ENCODE data around the gene GPR161.
"Not testable (repeated sequence)": the region's sequence is repeated elsewhere in the genome, so short reads cannot be mapped to it uniquely, and the experiment has no call there.

The GPR161 gene

GRCh38 chr1:168083456-168084325 lies 53.0 kb downstream of the GPR161 start:
- peaks cover 0 to 21% of the 10 kb centered on the region in 2 donors for H3K4me1 ChIP-seq (ENCODE audit: control insufficient read depth in 1 of 2, insufficient read depth in 2 of 2, low read length in 2 of 2)
- no peaks in the 10 kb centered on the region for H3K27me3 ChIP-seq (ENCODE audit: low read depth, low read length)
- H3K27ac ChIP-seq (ENCODE audit: low read length): no peak overlapping the region
- no peaks in the 10 kb centered on the region for H3K9me3 ChIP-seq (ENCODE audit: control insufficient read depth in 1 of 2, low read length in 2 of 2)
- H3K36me3 ChIP-seq (ENCODE audit: control insufficient read depth in 1 of 2, insufficient read depth in 2 of 2, low read length in 2 of 2): peaks cover 0 to 15% of the 10 kb centered on the region in 2 donors
- no peak overlapping the region for H3K4me3 ChIP-seq (ENCODE audit: low read depth in 1 of 2, low read length in 2 of 2)

GRCh38 chr1:168082008-168082876 lies 54.5 kb downstream of the GPR161 start:
- Histone ChIP-seq H3K9me3 (ENCODE audit: control insufficient read depth in 1 of 2, low read length in 2 of 2) (no peaks in the 10 kb centered on the region), H3K36me3 (ENCODE audit: control insufficient read depth in 1 of 2, insufficient read depth in 2 of 2, low read length in 2 of 2) (peaks cover 9 to 18% of the 10 kb centered on the region in 2 donors), H3K27me3 (ENCODE audit: low read depth, low read length) (no peaks in the 10 kb centered on the region), H3K4me3 (ENCODE audit: low read depth in 1 of 2, low read length in 2 of 2) (no peak overlapping the region), H3K4me1 (ENCODE audit: control insufficient read depth in 1 of 2, insufficient read depth in 2 of 2, low read length in 2 of 2) (peaks cover 0 to 21% of the 10 kb centered on the region in 2 donors), H3K27ac (ENCODE audit: low read length) (no peak overlapping the region)

GRCh38 chr1:168081373-168082007 lies 55.2 kb downstream of the GPR161 start:
- H3K36me3 ChIP-seq (ENCODE audit: control insufficient read depth in 1 of 2, insufficient read depth in 2 of 2, low read length in 2 of 2): peaks cover 15 to 16% of the 10 kb centered on the region in 2 donors
- peaks cover 0 to 21% of the 10 kb centered on the region in 2 donors for H3K4me1 ChIP-seq (ENCODE audit: control insufficient read depth in 1 of 2, insufficient read depth in 2 of 2, low read length in 2 of 2)
- no peaks in the 10 kb centered on the region for H3K27me3 ChIP-seq (ENCODE audit: low read depth, low read length)
- H3K4me3 ChIP-seq (ENCODE audit: low read depth in 1 of 2, low read length in 2 of 2): no peak overlapping the region
- no peaks in the 10 kb centered on the region for H3K9me3 ChIP-seq (ENCODE audit: control insufficient read depth in 1 of 2, low read length in 2 of 2)
- H3K27ac ChIP-seq (ENCODE audit: low read length): no peak overlapping the region

GRCh38 chr1:168079761-168080160 lies 57.0 kb downstream of the GPR161 start:
- Histone ChIP-seq H3K36me3 (ENCODE audit: control insufficient read depth in 1 of 2, insufficient read depth in 2 of 2, low read length in 2 of 2) (peaks cover 29 to 31% of the 10 kb centered on the region in 2 donors), H3K4me3 (ENCODE audit: low read depth in 1 of 2, low read length in 2 of 2) (no peak overlapping the region), H3K27ac (ENCODE audit: low read length) (peak overlapping the region; percentile 71), H3K9me3 (ENCODE audit: control insufficient read depth in 1 of 2, low read length in 2 of 2) (no peaks in the 10 kb centered on the region), H3K27me3 (ENCODE audit: low read depth, low read length) (no peaks in the 10 kb centered on the region), H3K4me1 (ENCODE audit: control insufficient read depth in 1 of 2, insufficient read depth in 2 of 2, low read length in 2 of 2) (peaks cover 0 to 18% of the 10 kb centered on the region in 2 donors)

- H3K36me3 ChIP-seq (ENCODE audit: control insufficient read depth in 1 of 2, insufficient read depth in 2 of 2, low read length in 2 of 2): peaks cover 36 to 51% of the 10 kb centered on the region in 2 donors
- no peaks in the 10 kb centered on the region for H3K27me3 ChIP-seq (ENCODE audit: low read depth, low read length)
- H3K9me3 ChIP-seq (ENCODE audit: control insufficient read depth in 1 of 2, low read length in 2 of 2): no peaks in the 10 kb centered on the region
- H3K4me3 ChIP-seq (ENCODE audit: low read depth in 1 of 2, low read length in 2 of 2): no peak overlapping the region
- H3K27ac ChIP-seq (ENCODE audit: low read length): no peak overlapping the region
- no peaks in the 10 kb centered on the region for H3K4me1 ChIP-seq (ENCODE audit: control insufficient read depth in 1 of 2, insufficient read depth in 2 of 2, low read length in 2 of 2)
These were observed 67.3 kb downstream of the GPR161 start for GRCh38 chr1:168069384-168069783.

GRCh38 chr1:168065506-168065905 lies 71.2 kb downstream of the GPR161 start:
- no peaks in the 10 kb centered on the region for H3K4me1 ChIP-seq (ENCODE audit: control insufficient read depth in 1 of 2, insufficient read depth in 2 of 2, low read length in 2 of 2)
- no peaks in the 10 kb centered on the region for H3K9me3 ChIP-seq (ENCODE audit: control insufficient read depth in 1 of 2, low read length in 2 of 2)
- H3K36me3 ChIP-seq (ENCODE audit: control insufficient read depth in 1 of 2, insufficient read depth in 2 of 2, low read length in 2 of 2): peaks cover 22 to 39% of the 10 kb centered on the region in 2 donors
- H3K27ac ChIP-seq (ENCODE audit: low read length): no peak overlapping the region
- H3K27me3 ChIP-seq (ENCODE audit: low read depth, low read length): no peaks in the 10 kb centered on the region
- H3K4me3 ChIP-seq (ENCODE audit: low read depth in 1 of 2, low read length in 2 of 2): no peak overlapping the region

GRCh38 chr1:168064216-168064615 lies 72.5 kb downstream of the GPR161 start:
- H3K27me3 ChIP-seq (ENCODE audit: low read depth, low read length): no peaks in the 10 kb centered on the region
- no peak overlapping the region for H3K27ac ChIP-seq (ENCODE audit: low read length)
- H3K4me1 ChIP-seq (ENCODE audit: control insufficient read depth in 1 of 2, insufficient read depth in 2 of 2, low read length in 2 of 2): no peaks in the 10 kb centered on the region
- H3K4me3 ChIP-seq (ENCODE audit: low read depth in 1 of 2, low read length in 2 of 2): no peak overlapping the region
- H3K9me3 ChIP-seq (ENCODE audit: control insufficient read depth in 1 of 2, low read length in 2 of 2): no peaks in the 10 kb centered on the region
- H3K36me3 ChIP-seq (ENCODE audit: control insufficient read depth in 1 of 2, insufficient read depth in 2 of 2, low read length in 2 of 2): peaks cover 22 to 32% of the 10 kb centered on the region in 2 donors

GRCh38 chr1:168057921-168058320 lies 78.8 kb downstream of the GPR161 start:
- H3K9me3 ChIP-seq (ENCODE audit: control insufficient read depth in 1 of 2, low read length in 2 of 2): no peaks in the 10 kb centered on the region
- H3K27ac ChIP-seq (ENCODE audit: low read length): no peak overlapping the region
- peaks cover 0 to 14% of the 10 kb centered on the region in 2 donors for H3K36me3 ChIP-seq (ENCODE audit: control insufficient read depth in 1 of 2, insufficient read depth in 2 of 2, low read length in 2 of 2)
- no peaks in the 10 kb centered on the region for H3K27me3 ChIP-seq (ENCODE audit: low read depth, low read length)
- H3K4me3 ChIP-seq (ENCODE audit: low read depth in 1 of 2, low read length in 2 of 2): no peak overlapping the region
- peaks cover 0 to 4% of the 10 kb centered on the region in 2 donors for H3K4me1 ChIP-seq (ENCODE audit: control insufficient read depth in 1 of 2, insufficient read depth in 2 of 2, low read length in 2 of 2)

GRCh38 chr1:168057355-168057754 lies 79.4 kb downstream of the GPR161 start:
- no peaks in the 10 kb centered on the region for H3K27me3 ChIP-seq (ENCODE audit: low read depth, low read length)
- H3K4me3 ChIP-seq (ENCODE audit: low read depth in 1 of 2, low read length in 2 of 2): no peak overlapping the region
- H3K27ac ChIP-seq (ENCODE audit: low read length): no peak overlapping the region
- no peaks in the 10 kb centered on the region for H3K9me3 ChIP-seq (ENCODE audit: control insufficient read depth in 1 of 2, low read length in 2 of 2)
- H3K36me3 ChIP-seq (ENCODE audit: control insufficient read depth in 1 of 2, insufficient read depth in 2 of 2, low read length in 2 of 2): peaks cover 0 to 14% of the 10 kb centered on the region in 2 donors
- H3K4me1 ChIP-seq (ENCODE audit: control insufficient read depth in 1 of 2, insufficient read depth in 2 of 2, low read length in 2 of 2): peaks cover 0 to 4% of the 10 kb centered on the region in 2 donors

- H3K9me3 ChIP-seq (ENCODE audit: control insufficient read depth in 1 of 2, low read length in 2 of 2); H3K4me3 ChIP-seq (ENCODE audit: low read depth in 1 of 2, low read length in 2 of 2); H3K27me3 ChIP-seq (ENCODE audit: low read depth, low read length); H3K27ac ChIP-seq (ENCODE audit: low read length); H3K4me1 ChIP-seq (ENCODE audit: control insufficient read depth in 1 of 2, insufficient read depth in 2 of 2, low read length in 2 of 2): not testable (repeated sequence)
- peaks cover 0 to 14% of the 10 kb centered on the region in 2 donors for H3K36me3 ChIP-seq (ENCODE audit: control insufficient read depth in 1 of 2, insufficient read depth in 2 of 2, low read length in 2 of 2)
These were observed 80.6 kb downstream of the GPR161 start for GRCh38 chr1:168056152-168056551.

- H3K36me3 ChIP-seq (ENCODE audit: control insufficient read depth in 1 of 2, insufficient read depth in 2 of 2, low read length in 2 of 2): peaks cover 0 to 6% of the 10 kb centered on the region in 2 donors
- no peak overlapping the region for H3K27ac ChIP-seq (ENCODE audit: low read length)
- H3K9me3 ChIP-seq (ENCODE audit: control insufficient read depth in 1 of 2, low read length in 2 of 2): no peaks in the 10 kb centered on the region
- H3K4me1 ChIP-seq (ENCODE audit: control insufficient read depth in 1 of 2, insufficient read depth in 2 of 2, low read length in 2 of 2): peaks cover 0 to 4% of the 10 kb centered on the region in 2 donors
- no peaks in the 10 kb centered on the region for H3K27me3 ChIP-seq (ENCODE audit: low read depth, low read length)
- H3K4me3 ChIP-seq (ENCODE audit: low read depth in 1 of 2, low read length in 2 of 2): no peak overlapping the region
These were observed 82.6 kb downstream of the GPR161 start for GRCh38 chr1:168054117-168054516.
